D341Med (cell line): ENCODE results near the gene IQCE.
"Not testable (repeated sequence)": the region's sequence is repeated elsewhere in the genome, so short reads cannot be mapped to it uniquely, and the experiment has no call there.

Experiments
- DNase-seq: peaks from one replicate; pipeline ENCODE4 v3.0.0; 2012; ENCODE audit warnings: low spot score

IQCE gene

GRCh38 chr7:2601907-2602306, 43.1 kb downstream of the IQCE start:
- DNase-seq = no peak

- no peak for DNase-seq
Measured at GRCh38 chr7:2602406-2603043, 43.7 kb downstream of the IQCE start.

- DNase-seq = no peak
Measured at GRCh38 chr7:2603044-2603965, 44.5 kb downstream of the IQCE start.

GRCh38 chr7:2604608-2605174, 45.9 kb downstream of the IQCE start:
- DNase-seq = no peak

- no peak for DNase-seq
Measured at GRCh38 chr7:2605608-2606538, 47.1 kb downstream of the IQCE start.

- no peak for DNase-seq
Measured at GRCh38 chr7:2606539-2606936, 47.8 kb downstream of the IQCE start.

GRCh38 chr7:2607122-2607922, 48.5 kb downstream of the IQCE start:
- DNase-seq = no peak

- no peak for DNase-seq
Measured at GRCh38 chr7:2607923-2608904, 49.4 kb downstream of the IQCE start.

- no peak for DNase-seq
Measured at GRCh38 chr7:2608921-2609411, 50.2 kb downstream of the IQCE start.

- not testable (repeated sequence) for DNase-seq
Measured at GRCh38 chr7:2609646-2610045, 50.9 kb downstream of the IQCE start.

- DNase-seq = no peak
Measured at GRCh38 chr7:2610466-2610865, 51.7 kb downstream of the IQCE start.

- no peak for DNase-seq
Measured at GRCh38 chr7:2610898-2611297, 52.1 kb downstream of the IQCE start.

- no peak for DNase-seq
Measured at GRCh38 chr7:2611401-2611800, 52.6 kb downstream of the IQCE start.

- no peak for DNase-seq
Measured at GRCh38 chr7:2611922-2612321, 53.1 kb downstream of the IQCE start.

GRCh38 chr7:2612445-2613097, 53.8 kb downstream of the IQCE start:
- DNase-seq = no peak

GRCh38 chr7:2613098-2613930, 54.5 kb downstream of the IQCE start:
- no peak for DNase-seq

- no peak for DNase-seq
Measured at GRCh38 chr7:2613931-2614600, 55.3 kb downstream of the IQCE start.
